ENCODE results near the gene THOC6. TPM values are rescaled to one million over a fixed set of nuclear protein-coding genes. Genes with fewer than 3 reads are reported as not detected.

THOC6 gene
- total and polyA plus RNA-seq, 9 of the 15 experiments (the other 6 are each of a cell fraction or from before 2014, with no cell fraction given) = 2.5 to 65.4 (median 42.3) TPM

DNA sequence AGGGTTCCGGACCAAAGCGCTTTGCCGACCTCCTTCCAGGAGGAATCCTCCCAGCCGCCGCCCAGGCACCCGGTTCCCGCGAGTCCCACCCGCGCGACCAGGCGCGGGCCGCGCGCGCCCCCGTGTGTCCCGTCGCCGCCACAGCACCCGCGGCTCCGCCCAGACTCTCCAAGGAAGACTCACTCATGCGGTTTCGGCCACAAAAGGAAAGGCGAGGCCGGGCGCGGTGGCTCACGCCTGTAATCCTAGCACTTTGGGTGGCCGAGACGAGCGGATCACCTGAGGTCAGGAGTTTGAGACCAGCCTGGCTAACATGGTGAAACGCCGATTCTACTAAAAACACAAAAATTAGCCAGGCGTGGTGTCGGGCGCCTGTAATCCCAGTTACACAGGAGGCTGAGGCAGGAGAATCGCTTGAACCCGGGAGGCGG, 40.1 kb upstream of the THOC6 start (continued):
- TF ChIP-seq BMI1 (IDR thresholded peaks at IDR 0.05; ENCODE audit: low read length) (no peak), ZNF134 (CRISPR knock-in tag; conservative IDR thresholded peaks at IDR 0.05) (no peak), PHB (CRISPR knock-in tag; IDR thresholded peaks at IDR 0.05) (no peak), BCOR (IDR thresholded peaks at IDR 0.05) (peak; percentile 71), EGR1 (conservative IDR thresholded peaks at IDR 0.05) (no peak), COPS2 (conservative IDR thresholded peaks at IDR 0.05) (no peak), MCM5 (IDR thresholded peaks at IDR 0.05; ENCODE audit: low read depth) (no peak), FOXJ2 (tag; IDR thresholded peaks at IDR 0.05) (no peak), HMG20A (CRISPR knock-in tag; conservative IDR thresholded peaks at IDR 0.05) (no peak), NRF1 (conservative IDR thresholded peaks at IDR 0.05 in 1 of 2, IDR thresholded peaks at IDR 0.05 in 1 of 2) (peak in 1 of 2 experiments; percentile 42; a peak in 2 of 4 replicates), HMBOX1 (IDR thresholded peaks at IDR 0.05) (no peak), MCM2 (IDR thresholded peaks at IDR 0.05; ENCODE audit: low read depth) (no peak), ZNF263 (CRISPR knock-in tag; IDR thresholded peaks at IDR 0.05; ENCODE audit: borderline replicate concordance) (peak; percentile 63; the same call in 1 of the 2 replicates), HNRNPH1 (optimal IDR thresholded peaks at IDR 0.05; ENCODE audit: low read depth, low read length) (no peak), ARNT (IDR thresholded peaks at IDR 0.05) (no peak), CBX2 (IDR thresholded peaks at IDR 0.05; ENCODE audit: insufficient read depth, low read length, poor library complexity, severe bottlenecking) (no peak), ZNF23 (CRISPR knock-in tag; IDR thresholded peaks at IDR 0.05) (no peak), TAF7 (tag; IDR thresholded peaks at IDR 0.05) (no peak), KAT8 (IDR thresholded peaks at IDR 0.05; ENCODE audit: low read depth) (no peak), XRCC3 (IDR thresholded peaks at IDR 0.05) (no peak), HNRNPLL (IDR thresholded peaks at IDR 0.05; ENCODE audit: low read depth, low read length, poor library complexity, severe bottlenecking) (no peak), RHOXF2B (CRISPR knock-in tag; conservative IDR thresholded peaks at IDR 0.05) (no peak), CEBPB (tag; IDR thresholded peaks at IDR 0.05) (no peak), JUN (IDR thresholded peaks at IDR 0.05; ENCODE audit: borderline replicate concordance, low read depth, low read length) (no peak), JUN (CRISPR knock-in tag; IDR thresholded peaks at IDR 0.05; ENCODE audit: borderline replicate concordance) (no peak), ASH1L (IDR thresholded peaks at IDR 0.05; ENCODE audit: borderline replicate concordance, low read depth, partially characterized antibody) (no peak), TGIF2 (CRISPR knock-in tag; IDR thresholded peaks at IDR 0.05) (no peak), AFF1 (IDR thresholded peaks at IDR 0.05; ENCODE audit: low read depth in 1 of 2, partially characterized antibody in 2 of 2) (no peak), TSC22D4 (tag; IDR thresholded peaks at IDR 0.05) (no peak)

Measured in K562 (cell line).